ENCODE data around the gene SNRPD2.

The SNRPD2 gene

DNA sequence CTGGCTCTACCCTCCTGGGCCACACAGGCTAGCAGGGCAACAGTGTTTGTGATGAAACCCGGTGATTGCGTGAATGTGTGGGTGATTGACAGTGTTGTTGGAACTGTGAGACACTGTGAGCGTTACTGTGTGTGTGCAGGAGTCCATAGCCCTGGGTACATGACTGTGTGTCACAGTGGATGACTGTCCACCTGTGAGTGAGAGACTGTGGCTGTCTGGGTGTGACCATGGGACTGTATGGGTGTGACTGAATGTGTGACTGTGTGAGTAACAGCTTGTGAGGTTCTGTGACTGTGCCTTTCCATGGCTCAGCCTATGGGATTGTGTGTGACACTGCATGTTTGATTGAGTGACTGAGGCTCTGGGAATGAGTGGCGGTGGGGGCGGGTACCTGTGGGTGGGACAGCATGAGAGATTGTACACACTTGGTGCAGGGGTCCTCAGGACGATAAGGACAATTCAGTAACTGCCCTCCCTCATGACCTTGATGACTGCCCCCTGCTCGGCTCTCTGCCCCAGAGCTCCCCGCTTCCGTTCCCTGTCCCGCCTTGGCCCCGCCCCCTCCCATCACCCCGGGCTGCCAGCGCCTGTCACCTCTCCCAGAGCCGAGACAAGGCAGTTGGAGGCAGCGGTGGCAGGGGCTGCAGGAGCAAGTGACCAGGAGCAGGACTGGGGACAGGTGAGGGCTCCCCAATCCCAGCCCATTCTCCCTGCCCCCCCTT, 24.0 kb downstream of the SNRPD2 start, which contains the start of gene GIPR:
Gene GIPR (plus strand): TSS at position 602 of the 722 bp plus-strand sequence. CDS start 1,300 bp downstream, outside the sequence.
- Histone ChIP-seq H3K4me3 (ENCODE audit: low read depth, low read length) (peak within 1 kb of the TSS; percentile 79), H2AFZ (peak within 1 kb of the TSS; percentile 73), H3K27me3 (ENCODE audit: control insufficient read depth, insufficient read depth, low read length) (no peaks in the 10 kb centered on the region), H3K27ac (no peak within 1 kb of the TSS), H3K9me3 (ENCODE audit: control insufficient read depth, low read length) (no peaks in the 10 kb centered on the region), H3K79me2 (no peaks in the 10 kb centered on the region), H3K9ac (no peak within 1 kb of the TSS), H3K4me1 (peaks cover 3% of the 10 kb centered on the region), H3K4me2 (ENCODE audit: low read length) (peak within 1 kb of the TSS; percentile 99), H3K36me3 (ENCODE audit: control insufficient read depth, insufficient read depth, low read length) (no peaks in the 10 kb centered on the region)
- TF ChIP-seq, protein P1, sequence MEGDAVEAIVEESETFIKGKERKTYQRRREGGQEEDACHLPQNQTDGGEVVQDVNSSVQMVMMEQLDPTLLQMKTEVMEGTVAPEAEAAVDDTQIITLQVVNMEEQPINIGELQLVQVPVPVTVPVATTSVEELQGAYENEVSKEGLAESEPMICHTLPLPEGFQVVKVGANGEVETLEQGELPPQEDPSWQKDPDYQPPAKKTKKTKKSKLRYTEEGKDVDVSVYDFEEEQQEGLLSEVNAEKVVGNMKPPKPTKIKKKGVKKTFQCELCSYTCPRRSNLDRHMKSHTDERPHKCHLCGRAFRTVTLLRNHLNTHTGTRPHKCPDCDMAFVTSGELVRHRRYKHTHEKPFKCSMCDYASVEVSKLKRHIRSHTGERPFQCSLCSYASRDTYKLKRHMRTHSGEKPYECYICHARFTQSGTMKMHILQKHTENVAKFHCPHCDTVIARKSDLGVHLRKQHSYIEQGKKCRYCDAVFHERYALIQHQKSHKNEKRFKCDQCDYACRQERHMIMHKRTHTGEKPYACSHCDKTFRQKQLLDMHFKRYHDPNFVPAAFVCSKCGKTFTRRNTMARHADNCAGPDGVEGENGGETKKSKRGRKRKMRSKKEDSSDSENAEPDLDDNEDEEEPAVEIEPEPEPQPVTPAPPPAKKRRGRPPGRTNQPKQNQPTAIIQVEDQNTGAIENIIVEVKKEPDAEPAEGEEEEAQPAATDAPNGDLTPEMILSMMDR (IDR thresholded peaks at IDR 0.05), result no peak

DNA sequence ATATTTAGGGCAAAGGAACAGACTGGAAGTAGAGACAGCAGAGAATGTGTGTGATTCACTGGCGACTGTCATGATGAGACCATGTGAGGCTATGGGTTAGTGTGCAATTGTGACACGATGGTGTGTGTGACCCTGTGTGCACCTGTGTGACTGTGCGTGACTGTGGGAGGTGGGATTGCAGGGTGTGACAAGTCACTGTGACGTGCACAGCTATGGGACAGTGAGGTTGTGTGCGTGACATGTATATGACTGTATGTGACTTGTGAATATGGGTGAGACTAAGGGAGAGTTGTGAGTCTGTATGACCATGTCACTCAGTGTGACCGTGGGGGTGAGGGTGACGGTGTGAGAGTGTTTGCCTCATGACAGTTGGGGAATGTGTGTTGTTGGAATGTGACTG, 27.2 kb downstream of the SNRPD2 start:
- H3K9me3 ChIP-seq (ENCODE audit: control insufficient read depth, low read length), result no peaks in the 10 kb centered on the region

DNA sequence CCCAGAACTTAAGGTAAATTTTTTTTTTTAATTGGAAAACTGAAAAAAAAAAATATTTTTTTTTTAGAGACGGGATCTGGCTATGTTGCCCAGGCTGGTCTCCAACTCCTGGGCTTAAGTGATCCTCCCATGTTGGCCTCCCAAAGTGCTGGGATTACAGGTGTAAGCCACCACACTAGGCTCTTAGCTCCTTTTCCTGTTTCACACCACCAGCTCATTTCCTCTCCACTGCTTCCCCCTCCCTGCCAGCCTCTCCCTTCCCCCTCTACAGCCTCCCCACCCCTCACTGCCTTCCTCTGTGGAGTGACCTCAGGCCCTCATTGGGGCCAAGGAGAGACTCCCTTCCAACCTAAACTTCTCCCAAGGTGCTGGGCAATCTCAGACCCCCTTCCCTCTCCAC, 28.0 kb downstream of the SNRPD2 start:
- H3K27ac ChIP-seq, result no peak overlapping the region
- no peaks in the 10 kb centered on the region for H3K27me3 ChIP-seq (ENCODE audit: control insufficient read depth, insufficient read depth, low read length)
- no peaks in the 10 kb centered on the region for H3K36me3 ChIP-seq (ENCODE audit: control insufficient read depth, insufficient read depth, low read length)
- TF ChIP-seq, protein P1 (IDR thresholded peaks at IDR 0.05), result no peak
- H3K4me3 ChIP-seq (ENCODE audit: low read depth, low read length), result no peak overlapping the region
- H3K9me3 ChIP-seq (ENCODE audit: control insufficient read depth, low read length), result no peaks in the 10 kb centered on the region
- H3K4me1 ChIP-seq, result peaks cover 2% of the 10 kb centered on the region
- H2AFZ ChIP-seq, result no peak overlapping the region
- H3K79me2 ChIP-seq, result no peaks in the 10 kb centered on the region
- no peak overlapping the region for H3K9ac ChIP-seq
- H3K4me2 ChIP-seq (ENCODE audit: low read length), result no peak overlapping the region

More for the DNA sequence above, 27.2 kb downstream of the SNRPD2 start:
- TF ChIP-seq, protein P1 (IDR thresholded peaks at IDR 0.05), result no peak
- H3K27me3 ChIP-seq (ENCODE audit: control insufficient read depth, insufficient read depth, low read length), result no peaks in the 10 kb centered on the region
- no peaks in the 10 kb centered on the region for H3K79me2 ChIP-seq
- no peak overlapping the region for H3K9ac ChIP-seq
- no peaks in the 10 kb centered on the region for H3K36me3 ChIP-seq (ENCODE audit: control insufficient read depth, insufficient read depth, low read length)
- H3K4me1 ChIP-seq, result peaks cover 3% of the 10 kb centered on the region
- H3K27ac ChIP-seq, result no peak overlapping the region
- no peak overlapping the region for H3K4me3 ChIP-seq (ENCODE audit: low read depth, low read length)
- no peak overlapping the region for H3K4me2 ChIP-seq (ENCODE audit: low read length)
- H2AFZ ChIP-seq, result no peak overlapping the region

DNA sequence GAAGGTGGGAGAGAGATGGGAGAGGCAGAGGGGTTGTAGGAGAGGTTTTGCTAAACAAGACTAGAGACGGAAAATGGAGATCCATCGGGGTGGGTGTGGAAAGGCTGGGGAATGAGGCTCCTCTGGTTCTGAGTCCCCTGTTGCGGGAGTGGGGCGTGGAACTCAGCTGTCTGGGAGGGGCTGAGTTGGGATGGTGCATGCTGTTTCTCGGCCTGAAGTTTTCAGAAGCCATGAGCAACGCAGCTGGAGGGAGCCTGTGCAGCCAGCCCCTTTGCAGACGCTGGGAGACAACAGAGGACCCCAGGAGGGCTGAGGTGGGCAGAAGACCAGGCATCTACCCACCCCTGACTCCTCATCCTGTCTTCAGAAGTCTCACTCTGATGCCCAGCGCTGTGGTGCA, 31.1 kb downstream of the SNRPD2 start:
- H3K4me1 ChIP-seq, result no peaks in the 10 kb centered on the region
- H3K27me3 ChIP-seq (ENCODE audit: control insufficient read depth, insufficient read depth, low read length), result no peaks in the 10 kb centered on the region
- no peaks in the 10 kb centered on the region for H3K36me3 ChIP-seq (ENCODE audit: control insufficient read depth, insufficient read depth, low read length)
- no peak overlapping the region for H3K4me3 ChIP-seq (ENCODE audit: low read depth, low read length)
- H3K79me2 ChIP-seq, result no peaks in the 10 kb centered on the region
- no peak overlapping the region for H3K27ac ChIP-seq
- TF ChIP-seq, protein P1 (IDR thresholded peaks at IDR 0.05), result no peak
- no peak overlapping the region for H3K9ac ChIP-seq
- H3K4me2 ChIP-seq (ENCODE audit: low read length), result no peak overlapping the region
- no peak overlapping the region for H2AFZ ChIP-seq
- H3K9me3 ChIP-seq (ENCODE audit: control insufficient read depth, low read length), result no peaks in the 10 kb centered on the region
